ENCODE measurements around the gene ANKRD1.
"Not testable (repeated sequence)": the region's sequence is repeated elsewhere in the genome, so short reads cannot be mapped to it uniquely, and the experiment has no call there.

Gene ANKRD1

GRCh38 chr10:90911133-90912051 lies 9.5 kb downstream of the ANKRD1 start:
- CTCF ChIA-PET, result interaction anchor here (0.6 to 2.8 kb wide), 11 partner anchors 8 to 1001 kb away, joined by 3 to 12 read pairs (median 4); partner anchors contain the start of gene ANKRD1
- TF ChIP-seq SUZ12 (IDR thresholded peaks at IDR 0.05), result no peak
- no peak for TF ChIP-seq ZNF384 (IDR thresholded peaks at IDR 0.05)
- TF ChIP-seq CTBP1 (IDR thresholded peaks at IDR 0.05; ENCODE audit: borderline replicate concordance), result no peak
- DNase-seq (ENCODE audit: extremely low spot score), result peak; percentile 68
- POLR2A ChIA-PET, result interaction anchor here (0.9 to 1.2 kb wide), 2 partner anchors 55 to 58 kb away, joined by 3 to 6 read pairs; no protein-coding TSS in a partner anchor

DNA sequence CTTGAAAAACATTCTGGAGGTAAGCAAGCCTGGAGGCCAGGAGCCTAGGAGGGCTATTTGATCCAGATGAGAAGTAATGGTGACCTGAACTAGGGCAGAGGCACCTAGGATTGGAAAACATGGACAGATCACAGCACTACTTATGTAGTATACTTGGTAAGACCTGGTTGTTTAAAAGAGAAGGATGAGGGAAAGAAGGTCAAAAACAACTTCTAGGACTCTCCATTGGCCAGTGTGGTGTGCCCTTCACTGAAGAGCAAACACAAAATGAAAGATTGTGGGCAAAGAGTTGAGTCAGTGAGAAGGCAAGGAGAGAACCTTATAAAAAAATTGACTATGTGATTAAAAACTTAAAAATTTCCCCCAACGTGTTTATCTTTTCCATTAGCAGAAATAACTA lies 14.3 kb downstream of the ANKRD1 start:
- DNase-seq (ENCODE audit: extremely low spot score), result no peak
- ChIA-PET CTCF (no interaction called here), POLR2A (no interaction called here)
- TF ChIP-seq LEF1 (IDR thresholded peaks at IDR 0.05; ENCODE audit: borderline replicate concordance), result no peak
- no peak for TF ChIP-seq FOXK2 (IDR thresholded peaks at IDR 0.05)
- TF ChIP-seq SP1 (IDR thresholded peaks at IDR 0.05), result no peak

- CTCF ChIA-PET, result no interaction called here
- POLR2A ChIA-PET, result no interaction called here
- no peak for DNase-seq (ENCODE audit: extremely low spot score)
- TF ChIP-seq HDGF (IDR thresholded peaks at IDR 0.05; ENCODE audit: borderline replicate concordance) (no peak), SUZ12 (IDR thresholded peaks at IDR 0.05) (no peak), FOXK2 (IDR thresholded peaks at IDR 0.05) (no peak), FOXM1 (IDR thresholded peaks at IDR 0.05; ENCODE audit: borderline replicate concordance) (no peak), SP1 (IDR thresholded peaks at IDR 0.05) (no peak), BHLHE40 (IDR thresholded peaks at IDR 0.05; ENCODE audit: borderline replicate concordance) (no peak), ARNT (IDR thresholded peaks at IDR 0.05) (no peak), TARDBP (IDR thresholded peaks at IDR 0.05) (no peak), ELF4 (IDR thresholded peaks at IDR 0.05) (no peak), CTBP1 (IDR thresholded peaks at IDR 0.05; ENCODE audit: borderline replicate concordance) (no peak), NFRKB (IDR thresholded peaks at IDR 0.05) (no peak)
Observed at GRCh38 chr10:90905925-90906324, 15.0 kb downstream of the ANKRD1 start.

GRCh38 chr10:90896916-90897315 lies 24.0 kb downstream of the ANKRD1 start:
- CTCF ChIA-PET; DNase-seq (ENCODE audit: extremely low spot score); POLR2A ChIA-PET: not testable (repeated sequence)

GRCh38 chr10:90893190-90893589 lies 27.7 kb downstream of the ANKRD1 start:
- TF ChIP-seq CTBP1 (IDR thresholded peaks at IDR 0.05; ENCODE audit: borderline replicate concordance) (no peak), NFRKB (IDR thresholded peaks at IDR 0.05) (no peak), HDGF (IDR thresholded peaks at IDR 0.05; ENCODE audit: borderline replicate concordance) (no peak), BHLHE40 (IDR thresholded peaks at IDR 0.05; ENCODE audit: borderline replicate concordance) (no peak), SUZ12 (IDR thresholded peaks at IDR 0.05) (no peak), FOXA1 (IDR thresholded peaks at IDR 0.05) (no peak), TARDBP (IDR thresholded peaks at IDR 0.05) (no peak), LEF1 (IDR thresholded peaks at IDR 0.05; ENCODE audit: borderline replicate concordance) (no peak), ELF4 (IDR thresholded peaks at IDR 0.05) (no peak), ZNF384 (IDR thresholded peaks at IDR 0.05) (no peak), PKNOX1 (IDR thresholded peaks at IDR 0.05) (no peak), ARNT (IDR thresholded peaks at IDR 0.05) (no peak), FOXK2 (IDR thresholded peaks at IDR 0.05) (no peak), L3MBTL2 (conservative IDR thresholded peaks at IDR 0.05) (no peak), SP1 (IDR thresholded peaks at IDR 0.05) (no peak), FOXM1 (IDR thresholded peaks at IDR 0.05; ENCODE audit: borderline replicate concordance) (no peak)
- ChIA-PET CTCF (no interaction called here), POLR2A (no interaction called here)
- no peak for DNase-seq (ENCODE audit: extremely low spot score)

DNA sequence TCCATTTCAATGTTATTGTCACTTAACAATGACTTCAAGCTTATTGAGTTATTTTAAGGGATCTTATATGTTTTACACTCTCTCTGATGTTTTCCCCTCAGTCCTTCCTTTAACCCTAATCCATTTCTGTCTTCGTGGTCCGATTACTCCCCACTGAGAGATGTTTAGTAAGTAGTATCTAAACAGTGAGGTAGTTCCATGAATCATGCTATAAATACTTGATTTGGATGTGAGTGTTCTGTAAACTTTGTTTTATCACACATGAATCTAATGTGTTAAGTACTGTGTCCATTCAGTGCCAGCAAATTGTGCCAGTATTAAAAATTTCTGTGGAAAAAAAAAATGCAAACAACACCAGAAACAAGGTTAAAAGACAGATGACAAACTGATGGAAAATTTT lies 30.5 kb downstream of the ANKRD1 start:
- ChIA-PET CTCF (no interaction called here), POLR2A (no interaction called here)
- DNase-seq (ENCODE audit: extremely low spot score), result no peak
- TF ChIP-seq HDGF (IDR thresholded peaks at IDR 0.05; ENCODE audit: borderline replicate concordance) (no peak), TARDBP (IDR thresholded peaks at IDR 0.05) (no peak), FOXK2 (IDR thresholded peaks at IDR 0.05) (no peak), PKNOX1 (IDR thresholded peaks at IDR 0.05) (no peak), BHLHE40 (IDR thresholded peaks at IDR 0.05; ENCODE audit: borderline replicate concordance) (no peak), ZNF384 (IDR thresholded peaks at IDR 0.05) (no peak), SUZ12 (IDR thresholded peaks at IDR 0.05) (no peak), L3MBTL2 (conservative IDR thresholded peaks at IDR 0.05) (no peak), FOXA1 (IDR thresholded peaks at IDR 0.05) (no peak), NFRKB (IDR thresholded peaks at IDR 0.05) (no peak), FOXM1 (IDR thresholded peaks at IDR 0.05; ENCODE audit: borderline replicate concordance) (no peak), LEF1 (IDR thresholded peaks at IDR 0.05; ENCODE audit: borderline replicate concordance) (no peak), ARNT (IDR thresholded peaks at IDR 0.05) (no peak), ELF4 (IDR thresholded peaks at IDR 0.05) (no peak), CTBP1 (IDR thresholded peaks at IDR 0.05; ENCODE audit: borderline replicate concordance) (no peak)

- DNase-seq (ENCODE audit: extremely low spot score), result no peak
- POLR2A ChIA-PET, result interaction anchor here (1.3 kb wide), 1 partner anchor 18 kb away, joined by 3 read pairs; the partner anchor contains the start of gene RPP30
- TF ChIP-seq ELF4 (IDR thresholded peaks at IDR 0.05) (no peak), L3MBTL2 (conservative IDR thresholded peaks at IDR 0.05) (no peak), HDGF (IDR thresholded peaks at IDR 0.05; ENCODE audit: borderline replicate concordance) (no peak), FOXA1 (IDR thresholded peaks at IDR 0.05) (no peak), TARDBP (IDR thresholded peaks at IDR 0.05) (no peak), CTBP1 (IDR thresholded peaks at IDR 0.05; ENCODE audit: borderline replicate concordance) (no peak), FOXM1 (IDR thresholded peaks at IDR 0.05; ENCODE audit: borderline replicate concordance) (no peak), BHLHE40 (IDR thresholded peaks at IDR 0.05; ENCODE audit: borderline replicate concordance) (no peak), NFRKB (IDR thresholded peaks at IDR 0.05) (no peak), SUZ12 (IDR thresholded peaks at IDR 0.05) (no peak)
- CTCF ChIA-PET, result interaction anchor here (1.6 kb wide), 1 partner anchor 361 kb away, joined by 4 read pairs; no protein-coding TSS in a partner anchor
Observed at GRCh38 chr10:90889636-90890035, 31.3 kb downstream of the ANKRD1 start.

Data from HEK293T (cell line).